ENCODE results near the gene USP3.

GRCh38 chr15:63576441-63576840 is 72.0 kb downstream of the USP3 start:
- TF ChIP-seq EZH2phosphoT487 (IDR thresholded peaks at IDR 0.05; ENCODE audit: borderline replicate concordance, low read depth): no peak
- no peak for TF ChIP-seq ZBTB33 (IDR thresholded peaks at IDR 0.05; ENCODE audit: borderline replicate concordance, low read depth)
- TF ChIP-seq EP300 (IDR thresholded peaks at IDR 0.05; ENCODE audit: borderline replicate concordance in 1 of 2, low read depth in 1 of 2, low read length in 1 of 2): no peak
- TF ChIP-seq, protein P1, sequence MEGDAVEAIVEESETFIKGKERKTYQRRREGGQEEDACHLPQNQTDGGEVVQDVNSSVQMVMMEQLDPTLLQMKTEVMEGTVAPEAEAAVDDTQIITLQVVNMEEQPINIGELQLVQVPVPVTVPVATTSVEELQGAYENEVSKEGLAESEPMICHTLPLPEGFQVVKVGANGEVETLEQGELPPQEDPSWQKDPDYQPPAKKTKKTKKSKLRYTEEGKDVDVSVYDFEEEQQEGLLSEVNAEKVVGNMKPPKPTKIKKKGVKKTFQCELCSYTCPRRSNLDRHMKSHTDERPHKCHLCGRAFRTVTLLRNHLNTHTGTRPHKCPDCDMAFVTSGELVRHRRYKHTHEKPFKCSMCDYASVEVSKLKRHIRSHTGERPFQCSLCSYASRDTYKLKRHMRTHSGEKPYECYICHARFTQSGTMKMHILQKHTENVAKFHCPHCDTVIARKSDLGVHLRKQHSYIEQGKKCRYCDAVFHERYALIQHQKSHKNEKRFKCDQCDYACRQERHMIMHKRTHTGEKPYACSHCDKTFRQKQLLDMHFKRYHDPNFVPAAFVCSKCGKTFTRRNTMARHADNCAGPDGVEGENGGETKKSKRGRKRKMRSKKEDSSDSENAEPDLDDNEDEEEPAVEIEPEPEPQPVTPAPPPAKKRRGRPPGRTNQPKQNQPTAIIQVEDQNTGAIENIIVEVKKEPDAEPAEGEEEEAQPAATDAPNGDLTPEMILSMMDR (IDR thresholded peaks at IDR 0.05): no peak
- no peak for TF ChIP-seq POLR2AphosphoS5 (IDR thresholded peaks at IDR 0.05; ENCODE audit: low read depth, low read length)
- TF ChIP-seq GATA2 (CRISPR knock-in tag; IDR thresholded peaks at IDR 0.05): no peak
- no peak for TF ChIP-seq NRF1 (IDR thresholded peaks at IDR 0.05; ENCODE audit: low read depth, low read length)
- no peak for TF ChIP-seq TAF1 (IDR thresholded peaks at IDR 0.05; ENCODE audit: borderline replicate concordance, low read depth, low read length)
- TF ChIP-seq MXI1 (IDR thresholded peaks at IDR 0.05; ENCODE audit: low read depth, low read length): no peak
- TF ChIP-seq RAD21 (IDR thresholded peaks at IDR 0.05; ENCODE audit: low read length): no peak

All from SK-N-SH (cell line).